H1 (cell line): ENCODE measurements around the gene HS6ST3. TPM values are rescaled to one million over a fixed set of nuclear protein-coding genes. Genes with fewer than 3 reads are reported as not detected.

Source experiments
- BRCA1 ChIP-seq: IDR thresholded peaks from 2 replicates; pipeline ENCODE4 v1.6.1; 2012; ENCODE audit warnings: low read depth, low read length, improper control_type of control experiment
- CBX8 ChIP-seq: fragments of 300-800, 300-1000 bp; sonication (generic); IDR thresholded peaks from 2 replicates; pipeline ENCODE4 v1.7.1; 2016; ENCODE audit warnings: low read depth, low read length, borderline replicate concordance
- CEBPB ChIP-seq: IDR thresholded peaks from 2 replicates; pipeline ENCODE4 v1.6.1; 2012; ENCODE audit warnings: low read depth, low read length
- CHD1 ChIP-seq: IDR thresholded peaks from 2 replicates; pipeline ENCODE4 v1.6.1; 2012; ENCODE audit warnings: low read depth, low read length, improper control_type of control experiment
- CREB1 ChIP-seq: IDR thresholded peaks from 2 replicates; pipeline ENCODE4 v1.6.1; 2012; ENCODE audit warnings: inconsistent platforms
- CTBP2 ChIP-seq: IDR thresholded peaks from 2 replicates; pipeline ENCODE4 v1.7.0; 2011; ENCODE audit warnings: borderline replicate concordance, mild to moderate bottlenecking, moderate library complexity, mixed read lengths, low read length; ENCODE audit not compliant: insufficient read depth, insufficient read length
- EGR1 ChIP-seq: IDR thresholded peaks from 2 replicates; pipeline ENCODE4 v1.6.1; 2011; ENCODE audit warnings: low read depth, low read length, borderline replicate concordance
- EP300 ChIP-seq, 2 experiments: IDR thresholded peaks; 1 replicate in 1 of 2; 2 replicates in 1 of 2; pipeline ENCODE4 v1.6.1; 2011 to 2012; ENCODE audit warnings: low read depth in 2 of 2, low read length in 2 of 2, mild to moderate bottlenecking in 2 of 2, borderline replicate concordance in 1 of 2, inconsistent platforms in 1 of 2, moderate library complexity in 1 of 2
- EZH2 ChIP-seq: fragments of 200-600 bp; sonication (generic); IDR thresholded peaks from 2 replicates; pipeline ENCODE4 v1.7.1; 2012; ENCODE audit warnings: low read depth, mild to moderate bottlenecking, moderate library complexity, low read length, inconsistent platforms; ENCODE audit not compliant: severe bottlenecking
- GABPA ChIP-seq: IDR thresholded peaks from 2 replicates; pipeline ENCODE4 v1.6.1; 2011; ENCODE audit warnings: mild to moderate bottlenecking, low read length, moderate library complexity, borderline replicate concordance; ENCODE audit not compliant: insufficient read depth
- HDAC6 ChIP-seq: IDR thresholded peaks from one replicate; pipeline ENCODE4 v1.7.1; 2012; ENCODE audit warnings: low read depth, mild to moderate bottlenecking, inconsistent platforms, low read length, moderate library complexity
- POLR2A ChIP-seq, 2 experiments: IDR thresholded peaks; 1 replicate in 1 of 2; 2 replicates in 1 of 2; pipeline ENCODE4 v1.6.1; 2011; ENCODE audit warnings: low read depth in 2 of 2, low read length in 2 of 2, mild to moderate bottlenecking in 2 of 2; ENCODE audit errors: control extremely low read depth in 1 of 2
- RAD21 ChIP-seq, 2 experiments: IDR thresholded peaks in 1 of 2; conservative IDR thresholded peaks in 1 of 2; 2 replicates each; pipeline ENCODE4 v1.6.1; 2011; ENCODE audit warnings: low read depth in 2 of 2, low read length in 2 of 2, improper control_type of control experiment in 1 of 2, inconsistent platforms in 1 of 2, mild to moderate bottlenecking in 1 of 2, moderate library complexity in 1 of 2
- RBBP5 ChIP-seq: IDR thresholded peaks from 2 replicates; pipeline ENCODE4 v1.7.1; 2012; ENCODE audit warnings: low read depth, mild to moderate bottlenecking, inconsistent platforms, low read length, moderate library complexity, borderline replicate concordance
- RNF2 ChIP-seq: fragments of 200-900, 300-1000 bp; sonication (generic); IDR thresholded peaks from 2 replicates; pipeline ENCODE4 v1.7.1; 2016; ENCODE audit warnings: borderline replicate concordance, low read depth, mild to moderate bottlenecking, antibody characterized with exemption, low read length; ENCODE audit not compliant: poor library complexity, severe bottlenecking; ENCODE audit errors: missing control alignments
- RXRA ChIP-seq: IDR thresholded peaks from 2 replicates; pipeline ENCODE4 v1.6.1; 2011; ENCODE audit warnings: low read depth, mild to moderate bottlenecking, low read length, moderate library complexity; ENCODE audit not compliant: insufficient read depth
- SP1 ChIP-seq: IDR thresholded peaks from 2 replicates; pipeline ENCODE4 v1.6.1; 2011; ENCODE audit warnings: low read depth, low read length
- SP2 ChIP-seq: IDR thresholded peaks from 2 replicates; pipeline ENCODE4 v1.6.1; 2012; ENCODE audit warnings: mild to moderate bottlenecking, low read length, inconsistent platforms
- SUZ12 ChIP-seq: fragments of 200-600 bp; sonication (generic); IDR thresholded peaks from 2 replicates; pipeline ENCODE4 v1.6.1; 2012; ENCODE audit warnings: mild to moderate bottlenecking, inconsistent platforms, low read length, moderate library complexity, mixed read lengths
- TBP ChIP-seq: IDR thresholded peaks from 2 replicates; pipeline ENCODE4 v1.6.1; 2011; ENCODE audit warnings: low read depth, low read length, improper control_type of control experiment
- YY1 ChIP-seq: IDR thresholded peaks from 2 replicates; pipeline ENCODE4 v1.6.1; 2011; ENCODE audit warnings: low read depth, mild to moderate bottlenecking, low read length
- polyA plus RNA-seq, 7 experiments: library from polyadenylated mRNA; depleted of rRNA in 3 of 7; stranded (reverse) in 5 of 7; unstranded in 2 of 7; fragments of >200 nt in 5 of 7; fragments of 200-250 nt in 2 of 7; gene quantifications; 1 replicate in 5 of 7; 2 replicates in 1 of 7; 4 replicates in 1 of 7; pipeline versions ENCODE4 v1.2.1 to v1.2.3, GENCODE V29; 2011 to 2013; ENCODE audit warnings: missing spikeins in 2 of 7, mixed read lengths in 2 of 7
- total RNA-seq: library from RNA; stranded (reverse); fragmentation: NEBNext Ultra II Directional; extraction: Animal tissue kit (Norgen Biotek cat#: 25700); gene quantifications from 2 replicates; pipeline ENCODE4 v1.2.1, GENCODE V29; 2021
- TF ChIP-seq, protein P1 (sequence below): IDR thresholded peaks from 2 replicates; pipeline ENCODE4 v1.6.1; 2012; ENCODE audit warnings: inconsistent platforms
- TF ChIP-seq, protein P2 (sequence below): IDR thresholded peaks from 2 replicates; pipeline ENCODE4 v1.6.1; 2012; ENCODE audit warnings: inconsistent platforms

HS6ST3 gene
- total and polyA plus RNA-seq, 2 of the 8 experiments (the other 6 are each of a cell fraction or from before 2014, with no cell fraction given): 0.45 to 1.2 TPM

DNA sequence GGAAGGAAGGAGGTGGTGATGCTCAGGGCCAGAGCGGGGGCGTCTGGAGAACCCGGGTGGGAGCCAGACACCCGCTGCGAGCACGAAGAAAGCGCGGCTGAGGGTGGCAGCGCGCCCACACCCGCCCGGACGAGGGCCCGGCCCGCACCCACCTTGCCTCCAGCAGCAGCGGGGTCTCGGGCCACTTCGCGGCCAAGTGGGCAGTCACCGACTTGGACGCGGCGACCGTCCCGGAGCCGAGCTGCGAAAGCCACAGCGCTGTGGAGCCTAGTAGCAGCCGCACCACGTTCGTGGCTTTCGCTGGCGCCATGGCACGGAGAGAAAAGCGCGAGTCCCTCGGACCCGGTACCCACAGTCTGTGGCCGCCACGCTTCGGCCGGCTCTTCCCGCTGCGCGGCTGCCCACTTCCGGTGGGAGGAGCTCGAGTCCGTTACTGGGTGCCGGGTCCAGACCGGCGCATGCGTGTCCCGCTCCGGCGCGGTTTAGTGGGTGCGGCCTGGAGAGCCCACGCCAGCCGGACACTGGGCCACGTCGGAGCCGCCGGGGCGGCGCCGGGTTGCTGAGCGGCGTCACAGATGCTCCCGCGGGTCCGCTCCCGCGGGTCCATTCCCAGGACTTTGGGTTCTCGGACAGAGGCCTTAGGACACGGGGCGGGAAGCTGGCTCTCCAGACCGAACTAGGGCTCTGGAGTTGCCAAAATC lies 36.8 kb upstream of the HS6ST3 start, which contains the start of gene UGGT2 (continued):
- TF ChIP-seq CHD1: no peak
- peak; percentile 55; the same call in 1 of the 2 replicates for TF ChIP-seq EGR1
- TF ChIP-seq HDAC6: no peak
- TF ChIP-seq POLR2A (IDR thresholded peaks at IDR 0.05; ENCODE audit: control extremely low read depth in 1 of 2, low read depth in 2 of 2, low read length in 2 of 2): peak; percentile 50 to 90
- no peak for TF ChIP-seq TBP
- no peak for TF ChIP-seq CBX8
- no peak for TF ChIP-seq YY1
- peak; percentile 47; the same call in 1 of the 2 replicates for TF ChIP-seq GABPA
- no peak for TF ChIP-seq BRCA1
- no peak for TF ChIP-seq CEBPB
- TF ChIP-seq RXRA: no peak
- TF ChIP-seq RAD21 (IDR thresholded peaks at IDR 0.05 in 1 of 2, conservative IDR thresholded peaks at IDR 0.05 in 1 of 2; ENCODE audit: low read depth in 2 of 2, low read length in 2 of 2): 0 out of 4 replicates have a peak, but pooled peaks of 1 of the 2 experiments have one; percentile 6
- TF ChIP-seq SP1: no peak
- no peak for TF ChIP-seq EZH2
- TF ChIP-seq CREB1: no peak
- no peak for TF ChIP-seq SP2
- no peak for TF ChIP-seq RNF2
- TF ChIP-seq, protein P1, sequence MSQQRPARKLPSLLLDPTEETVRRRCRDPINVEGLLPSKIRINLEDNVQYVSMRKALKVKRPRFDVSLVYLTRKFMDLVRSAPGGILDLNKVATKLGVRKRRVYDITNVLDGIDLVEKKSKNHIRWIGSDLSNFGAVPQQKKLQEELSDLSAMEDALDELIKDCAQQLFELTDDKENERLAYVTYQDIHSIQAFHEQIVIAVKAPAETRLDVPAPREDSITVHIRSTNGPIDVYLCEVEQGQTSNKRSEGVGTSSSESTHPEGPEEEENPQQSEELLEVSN: peak; percentile 73
- peak; percentile 99 for TF ChIP-seq RBBP5
- TF ChIP-seq, protein P2, sequence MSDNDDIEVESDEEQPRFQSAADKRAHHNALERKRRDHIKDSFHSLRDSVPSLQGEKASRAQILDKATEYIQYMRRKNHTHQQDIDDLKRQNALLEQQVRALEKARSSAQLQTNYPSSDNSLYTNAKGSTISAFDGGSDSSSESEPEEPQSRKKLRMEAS: peak; percentile 64
- peak; percentile 47; the same call in 1 of the 2 replicates for TF ChIP-seq SUZ12
- TF ChIP-seq EP300 (IDR thresholded peaks at IDR 0.05; ENCODE audit: borderline replicate concordance in 1 of 2, low read depth in 2 of 2, low read length in 2 of 2): 0 out of 3 replicates have a peak, but pooled peaks of 1 of the 2 experiments have one; percentile 3
- no peak for TF ChIP-seq CTBP2
